PC-9 (cell line): ENCODE measurements around the gene ZCCHC10. TPM values are rescaled to one million over a fixed set of nuclear protein-coding genes. Genes with fewer than 3 reads are reported as not detected.
"Not testable (repeated sequence)": the region's sequence is repeated elsewhere in the genome, so short reads cannot be mapped to it uniquely, and the experiment has no call there.

Source experiments
- BruUV-seq: library from RNA; stranded (reverse); fragments of 400-500 nt; replicated peaks from 2 replicates; lab custom pipeline; 2021; lab: Mats Ljungman, UMichigan
- CTCF ChIA-PET: fragments of 300-600 bp; sonication (Branson Sonifier 250); formaldehyde crosslinking; loops from one replicate; lab custom pipeline; 2022; ENCODE audit warnings: antibody characterized with exemption; lab: Charles Lee
- POLR2A ChIA-PET: fragments of 300-600 bp; sonication (Branson Sonifier 250); formaldehyde crosslinking; loops from one replicate; lab custom pipeline; 2022; ENCODE audit warnings: antibody characterized with exemption; ENCODE audit not compliant: unreplicated experiment; lab: Charles Lee
- DNase-seq, 2 experiments: peaks; one replicate each; pipeline versions ENCODE4 v3.0.0 to v3.0.0-alpha.2; 2015 to 2022; ENCODE audit warnings: mixed read lengths in 1 of 2
- H2AFZ ChIP-seq: fragments of 200-600 bp; sonication (generic); 2 replicates; pipeline ENCODE4 v1.8.1; 2017; ENCODE audit warnings: antibody characterized with exemption
- H3F3A ChIP-seq: fragments of 200-600 bp; sonication (generic); 2 replicates; pipeline ENCODE4 v1.8.1; 2017; ENCODE audit warnings: antibody characterized with exemption, mild to moderate bottlenecking, low read depth; ENCODE audit not compliant: insufficient read depth
- H3K27ac ChIP-seq: fragments of 200-600 bp; sonication (generic); 2 replicates; pipeline ENCODE4 v1.6.1; 2016; ENCODE audit warnings: mixed run types
- H3K27me3 ChIP-seq: fragments of 200-600 bp; sonication (generic); 2 replicates; pipeline ENCODE4 v1.6.1; 2016; ENCODE audit warnings: low read depth, mixed run types; ENCODE audit not compliant: insufficient read depth
- H3K36me3 ChIP-seq: fragments of 200-600 bp; sonication (generic); 2 replicates; pipeline ENCODE4 v1.6.1; 2016; ENCODE audit warnings: low read depth, mixed run types
- H3K4me1 ChIP-seq: fragments of 200-600 bp; sonication (generic); replicated peaks from 2 replicates; pipeline ENCODE4 v1.6.1; 2016; ENCODE audit warnings: mixed run types; ENCODE audit not compliant: insufficient read depth
- H3K4me2 ChIP-seq: fragments of 200-600 bp; sonication (generic); 2 replicates; pipeline ENCODE4 v1.6.1; 2017; ENCODE audit warnings: mixed run types
- H3K4me3 ChIP-seq: fragments of 200-600 bp; sonication (generic); 2 replicates; pipeline ENCODE4 v1.6.1; 2016; ENCODE audit warnings: mixed run types
- H3K79me2 ChIP-seq: fragments of 200-600 bp; sonication (generic); 2 replicates; pipeline ENCODE4 v1.6.1; 2017; ENCODE audit warnings: low read depth, mixed run types
- H3K9me2 ChIP-seq: fragments of 200-600 bp; sonication (generic); 2 replicates; pipeline ENCODE4 v1.8.1; 2017; ENCODE audit warnings: mild to moderate bottlenecking; ENCODE audit not compliant: insufficient read depth
- H3K9me3 ChIP-seq: fragments of 200-600 bp; sonication (generic); 2 replicates; pipeline ENCODE4 v1.8.1; 2016; ENCODE audit warnings: low read depth; ENCODE audit not compliant: insufficient read depth
- H4K20me1 ChIP-seq: fragments of 200-600 bp; sonication (generic); 2 replicates; pipeline ENCODE4 v1.8.1; 2017; ENCODE audit not compliant: insufficient read depth
- CTCF ChIP-seq: fragments of 200-600 bp; sonication (generic); conservative IDR thresholded peaks from 2 replicates; pipeline ENCODE4 v1.6.1; 2017; ENCODE audit warnings: mixed run types, antibody characterized with exemption, mild to moderate bottlenecking, moderate library complexity
- EZH2 ChIP-seq: fragments of 200-600 bp; sonication (generic); IDR thresholded peaks from 2 replicates; pipeline ENCODE4 v1.8.0; 2017; ENCODE audit warnings: antibody characterized with exemption, low read depth
- intact Hi-C: fragments of 100-400 bp; cut with micrococcal nuclease; formaldehyde crosslinking; loops from one replicate; pipeline ENCODE4 v1.10.0; 2022; ENCODE audit not compliant: unreplicated experiment
- total RNA-seq: library from RNA; stranded (reverse); gene quantifications from 2 replicates; pipeline ENCODE4 v1.2.3, GENCODE V29; 2021

The ZCCHC10 gene
- total RNA-seq, 1 experiment from 2014 or later = 14.9 TPM

GRCh38 chr5:133017964-133018363 lies 8.4 kb downstream of the ZCCHC10 start:
- H3K4me2 ChIP-seq = no peak overlapping the region
- no peak overlapping the region for H2AFZ ChIP-seq
- H3K9me3 ChIP-seq = no peaks in the 10 kb centered on the region
- peaks cover 14% of the 10 kb centered on the region; the same call in 1 of the 2 replicates for H3K36me3 ChIP-seq
- no peak overlapping the region for H3K4me3 ChIP-seq
- H3K9me2 ChIP-seq = no peaks in the 10 kb centered on the region
- H3K27me3 ChIP-seq = no peaks in the 10 kb centered on the region
- no peak for DNase-seq
- ChIA-PET CTCF (no interaction called here), POLR2A (no interaction called here)
- 0 out of 2 replicates have a peak, but pooled peaks cover 8% of the 10 kb centered on the region for H3F3A ChIP-seq
- peaks cover 4% of the 10 kb centered on the region; the same call in 1 of the 2 replicates for H4K20me1 ChIP-seq
- H3K79me2 ChIP-seq = peaks cover 10% of the 10 kb centered on the region
- no TSS peak for BruUV-seq
- intact Hi-C loops = loop anchor here (2.0 kb wide), 1 partner anchor 71 kb away; no protein-coding TSS in a partner anchor
- H3K27ac ChIP-seq = no peak overlapping the region
- no peak for TF ChIP-seq CTCF
- TF ChIP-seq EZH2 = no peak
- no peaks in the 10 kb centered on the region for H3K4me1 ChIP-seq

- Histone ChIP-seq H3K4me2 (no peak overlapping the region), H3F3A (0 out of 2 replicates have a peak, but pooled peaks cover 8% of the 10 kb centered on the region), H3K4me3 (no peak overlapping the region), H3K4me1 (no peaks in the 10 kb centered on the region), H3K9me3 (no peaks in the 10 kb centered on the region), H3K9me2 (no peaks in the 10 kb centered on the region), H3K36me3 (peaks cover 14% of the 10 kb centered on the region; the same call in 1 of the 2 replicates), H4K20me1 (peaks cover 4% of the 10 kb centered on the region; the same call in 1 of the 2 replicates), H2AFZ (no peak overlapping the region), H3K27ac (no peak overlapping the region), H3K79me2 (0 out of 2 replicates have a peak, but pooled peaks cover 6% of the 10 kb centered on the region), H3K27me3 (no peaks in the 10 kb centered on the region)
- DNase-seq = no peak
- intact Hi-C loops = no loop called here
- ChIA-PET CTCF (no interaction called here), POLR2A (no interaction called here)
- BruUV-seq = no TSS peak
- TF ChIP-seq EZH2 = no peak
- no peak for TF ChIP-seq CTCF
These were observed 10.9 kb downstream of the ZCCHC10 start for GRCh38 chr5:133015466-133015865.

GRCh38 chr5:133008455-133008854 lies 17.9 kb downstream of the ZCCHC10 start:
- POLR2A ChIA-PET, H3F3A ChIP-seq, H3K4me3 ChIP-seq, CTCF ChIA-PET, H3K36me3 ChIP-seq, H3K9me2 ChIP-seq, H2AFZ ChIP-seq, H3K27me3 ChIP-seq, H3K27ac ChIP-seq, H4K20me1 ChIP-seq, H3K4me1 ChIP-seq, H3K9me3 ChIP-seq, intact Hi-C loops, H3K4me2 ChIP-seq, BruUV-seq, DNase-seq, H3K79me2 ChIP-seq: not testable (repeated sequence)

- no peaks in the 10 kb centered on the region for H3K79me2 ChIP-seq
- H3K36me3 ChIP-seq = 0 out of 2 replicates have a peak, but pooled peaks cover 8% of the 10 kb centered on the region
- ChIA-PET POLR2A (no interaction called here), CTCF (no interaction called here)
- H4K20me1 ChIP-seq = no peaks in the 10 kb centered on the region
- DNase-seq = no peak
- intact Hi-C loops = no loop called here
- H3F3A ChIP-seq = no peaks in the 10 kb centered on the region
- no peak overlapping the region for H3K27ac ChIP-seq
- H3K4me1 ChIP-seq = no peaks in the 10 kb centered on the region
- TF ChIP-seq CTCF (no peak), EZH2 (no peak)
- no peaks in the 10 kb centered on the region for H3K9me3 ChIP-seq
- H3K27me3 ChIP-seq = no peaks in the 10 kb centered on the region
- H3K4me3 ChIP-seq = no peak overlapping the region
- no TSS peak for BruUV-seq
- H3K4me2 ChIP-seq = no peak overlapping the region
- H2AFZ ChIP-seq = no peak overlapping the region
- no peaks in the 10 kb centered on the region for H3K9me2 ChIP-seq
These were observed 19.7 kb downstream of the ZCCHC10 start for GRCh38 chr5:133006653-133007052.
